Erythroblast (primary cell): ENCODE data around the gene SARS2.

ENCODE experiments used
- GATA1 ChIP-seq: IDR thresholded peaks from 2 replicates; pipeline ENCODE4 v1.6.1; 2011; ENCODE audit warnings: low read depth, mild to moderate bottlenecking, control low read depth, low read length, moderate library complexity
- POLR2A ChIP-seq: IDR thresholded peaks from 2 replicates; pipeline ENCODE4 v1.6.1; 2011; ENCODE audit warnings: mild to moderate bottlenecking, low read length

DNA sequence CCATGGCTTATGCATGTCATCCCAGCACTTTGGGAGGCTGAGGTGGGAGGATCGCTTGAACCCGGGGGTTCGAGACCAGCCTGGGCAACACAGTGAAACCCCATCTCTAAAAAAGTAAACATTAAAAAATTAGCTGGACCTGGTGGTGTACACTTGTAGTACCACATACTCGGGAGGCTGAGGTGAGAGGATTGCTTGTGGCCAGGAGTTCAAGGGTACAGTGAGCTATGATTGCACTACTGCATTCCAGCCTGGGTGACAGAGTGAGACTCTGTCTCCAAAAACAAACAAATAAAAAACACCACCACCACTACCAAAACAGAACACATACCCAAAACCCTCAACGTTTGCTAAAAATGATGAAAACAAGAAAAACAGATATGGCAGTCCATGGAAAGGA is 29.1 kb upstream of the SARS2 start:
- TF ChIP-seq POLR2A: no peak
- TF ChIP-seq GATA1: no peak
